Transverse colon (tissue), 4 donors: ENCODE data around the gene KLHDC4. TPM values are rescaled to one million over a fixed set of nuclear protein-coding genes. Genes with fewer than 3 reads are reported as not detected.
A peak's percentile ranks its signal among the peaks of the same experiment; 100 is the strongest.
"Not testable (repeated sequence)": the region's sequence is repeated elsewhere in the genome, so short reads cannot be mapped to it uniquely, and the experiment has no call there.

ENCODE experiments used
- DNase-seq: peaks from one replicate; pipeline ENCODE4 v3.0.0-alpha.2; 2019
- H3K27ac ChIP-seq, 4 donors: fragments of 200-600 bp; sonication (generic); 2 replicates each; pipeline ENCODE4 v1.5.1; 2016 to 2018; ENCODE audit warnings: inconsistent platforms in 4 of 4
- H3K27me3 ChIP-seq: fragments of 200-600 bp; sonication (generic); 2 replicates; pipeline ENCODE4 v1.5.1; 2017; ENCODE audit warnings: inconsistent platforms
- H3K36me3 ChIP-seq, 4 donors: fragments of 200-600 bp; sonication (generic); 2 replicates each; pipeline ENCODE4 v1.5.1; 2017 to 2019; ENCODE audit warnings: inconsistent platforms in 4 of 4
- H3K4me1 ChIP-seq, 4 donors: fragments of 200-600 bp; sonication (generic); 2 replicates each; pipeline ENCODE4 v1.5.1; 2017 to 2020; ENCODE audit warnings: inconsistent platforms in 4 of 4
- H3K4me3 ChIP-seq, 4 donors: fragments of 200-600 bp; sonication (generic); 1 replicate in 1 of 4; 2 replicates in 3 of 4; pipeline versions ENCODE4 v1.5.1 to v1.6.1; 2017 to 2019; ENCODE audit warnings: inconsistent platforms in 4 of 4
- H3K9me3 ChIP-seq, 2 donors: fragments of 200-600 bp; sonication (generic); 2 replicates each; pipeline ENCODE4 v1.5.1; 2017 to 2019; ENCODE audit warnings: inconsistent platforms in 2 of 2
- EP300 ChIP-seq: sonication (generic); formaldehyde crosslinking; IDR thresholded peaks from one replicate; pipeline ENCODE4 v1.6.1; 2017; ENCODE audit warnings: antibody characterized with exemption, low read depth
- POLR2A ChIP-seq: fragments of 450-650 bp; IDR thresholded peaks from one replicate; pipeline ENCODE4 v1.6.1; 2016; ENCODE audit warnings: antibody characterized with exemption, mild to moderate bottlenecking, moderate library complexity
- POLR2AphosphoS5 ChIP-seq, 3 donors: sonication (generic); formaldehyde crosslinking; IDR thresholded peaks; one replicate each; pipeline ENCODE4 v1.6.1; 2016; ENCODE audit warnings: antibody characterized with exemption in 3 of 3
- WGBS, 2 donors: methylation state at CpG; one replicate each; pipeline ENCODE4 v1.1.5; 2018; ENCODE audit warnings: low coverage in 1 of 2; 5-methylcytosine and 5-hydroxymethylcytosine counted together
- in situ Hi-C, 4 donors: fragments of 200-750 bp; cut with MboI; loops; one replicate each; pipeline versions ENCODE4 v1.15.0 to v1.15.1; 2017; ENCODE audit warnings: low sequenced_read_pairs in 3 of 4, low pct_ligation_motif_present in 1 of 4, low pct_unique_long_range_greater_than_20kb in 1 of 4
- intact Hi-C: fragments of 100-400 bp; cut with DNase I; formaldehyde crosslinking; loops from one replicate; pipeline ENCODE4 v1.15.1; 2023; ENCODE audit warnings: low total_unique reads
- total RNA-seq, 4 donors: library from RNA; depleted of rRNA; stranded (reverse); fragments of >200 nt; gene quantifications; one replicate each; pipeline ENCODE4 v1.1.0, GENCODE V29; 2016
- TF ChIP-seq, protein P1 (sequence below), 5 experiments: fragments of 200-600 bp in 3 of 5; fragments of 450-650 bp in 2 of 5; sonication (generic) in 3 of 5; IDR thresholded peaks; 1 replicate in 2 of 5; 2 replicates in 3 of 5; pipeline ENCODE4 v1.5.1; 2016 to 2017; ENCODE audit warnings: antibody characterized with exemption in 5 of 5, inconsistent platforms in 3 of 5, mild to moderate bottlenecking in 2 of 5, moderate library complexity in 1 of 5

KLHDC4 gene
- total RNA-seq, 4 donors from 2014 or later: 45.2 to 193 (median 57.4) TPM

GRCh38 chr16:87790292-87791100 lies 24.7 kb upstream of the KLHDC4 start:
- no peaks in the 10 kb centered on the region for H3K36me3 ChIP-seq
- in situ Hi-C loops: loop anchor here in 1 of 4 donors (25.0 kb wide), 1 partner anchor 122 kb away; no protein-coding TSS in a partner anchor
- H3K4me1 ChIP-seq: peaks cover 0 to 3% (median 0%) of the 10 kb centered on the region in 4 donors
- H3K27ac ChIP-seq: peak overlapping the region; percentile 50 to 60 (median 56)
- no peak overlapping the region for H3K4me3 ChIP-seq
- H3K9me3 ChIP-seq: no peaks in the 10 kb centered on the region
- 79 to 85% methylated on average over 11 to 17 of the region's 17 CpGs for WGBS, 2 donors
- TF ChIP-seq POLR2A: no peak
- TF ChIP-seq EP300: peak; percentile 11
- TF ChIP-seq, protein P1, sequence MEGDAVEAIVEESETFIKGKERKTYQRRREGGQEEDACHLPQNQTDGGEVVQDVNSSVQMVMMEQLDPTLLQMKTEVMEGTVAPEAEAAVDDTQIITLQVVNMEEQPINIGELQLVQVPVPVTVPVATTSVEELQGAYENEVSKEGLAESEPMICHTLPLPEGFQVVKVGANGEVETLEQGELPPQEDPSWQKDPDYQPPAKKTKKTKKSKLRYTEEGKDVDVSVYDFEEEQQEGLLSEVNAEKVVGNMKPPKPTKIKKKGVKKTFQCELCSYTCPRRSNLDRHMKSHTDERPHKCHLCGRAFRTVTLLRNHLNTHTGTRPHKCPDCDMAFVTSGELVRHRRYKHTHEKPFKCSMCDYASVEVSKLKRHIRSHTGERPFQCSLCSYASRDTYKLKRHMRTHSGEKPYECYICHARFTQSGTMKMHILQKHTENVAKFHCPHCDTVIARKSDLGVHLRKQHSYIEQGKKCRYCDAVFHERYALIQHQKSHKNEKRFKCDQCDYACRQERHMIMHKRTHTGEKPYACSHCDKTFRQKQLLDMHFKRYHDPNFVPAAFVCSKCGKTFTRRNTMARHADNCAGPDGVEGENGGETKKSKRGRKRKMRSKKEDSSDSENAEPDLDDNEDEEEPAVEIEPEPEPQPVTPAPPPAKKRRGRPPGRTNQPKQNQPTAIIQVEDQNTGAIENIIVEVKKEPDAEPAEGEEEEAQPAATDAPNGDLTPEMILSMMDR (IDR thresholded peaks at IDR 0.05): no peak
- TF ChIP-seq POLR2AphosphoS5 (IDR thresholded peaks at IDR 0.05): peak; percentile 23 to 52 (median 34)
- intact Hi-C loops: no loop called here
- no peaks in the 10 kb centered on the region for H3K27me3 ChIP-seq
- DNase-seq: peak; percentile 23

- WGBS, 2 donors: 78% methylated on average over 20 of the region's 20 CpGs; no CpG with 5 or more reads in 1 of the 2 donors
- Histone ChIP-seq H3K36me3 (no peaks in the 10 kb centered on the region), H3K9me3 (no peaks in the 10 kb centered on the region), H3K4me3 (no peak overlapping the region), H3K4me1 (peaks cover 0 to 3% (median 0%) of the 10 kb centered on the region in 4 donors), H3K27ac (peak overlapping the region; percentile 50 to 60 (median 56)), H3K27me3 (no peaks in the 10 kb centered on the region)
- no peak for DNase-seq
- TF ChIP-seq POLR2AphosphoS5 (IDR thresholded peaks at IDR 0.05) (peak; percentile 9 to 40 (median 19)), EP300 (peak; percentile 64), POLR2A (no peak)
- TF ChIP-seq, protein P1 (IDR thresholded peaks at IDR 0.05): no peak
- in situ Hi-C loops (loop anchor here in 3 of 4 donors (10.0 to 25.0 kb wide), 3 partner anchors 85 to 123 kb away; no protein-coding TSS in a partner anchor), intact Hi-C loops (no loop called here)
Measured at GRCh38 chr16:87789437-87790291, 23.9 kb upstream of the KLHDC4 start.

DNA sequence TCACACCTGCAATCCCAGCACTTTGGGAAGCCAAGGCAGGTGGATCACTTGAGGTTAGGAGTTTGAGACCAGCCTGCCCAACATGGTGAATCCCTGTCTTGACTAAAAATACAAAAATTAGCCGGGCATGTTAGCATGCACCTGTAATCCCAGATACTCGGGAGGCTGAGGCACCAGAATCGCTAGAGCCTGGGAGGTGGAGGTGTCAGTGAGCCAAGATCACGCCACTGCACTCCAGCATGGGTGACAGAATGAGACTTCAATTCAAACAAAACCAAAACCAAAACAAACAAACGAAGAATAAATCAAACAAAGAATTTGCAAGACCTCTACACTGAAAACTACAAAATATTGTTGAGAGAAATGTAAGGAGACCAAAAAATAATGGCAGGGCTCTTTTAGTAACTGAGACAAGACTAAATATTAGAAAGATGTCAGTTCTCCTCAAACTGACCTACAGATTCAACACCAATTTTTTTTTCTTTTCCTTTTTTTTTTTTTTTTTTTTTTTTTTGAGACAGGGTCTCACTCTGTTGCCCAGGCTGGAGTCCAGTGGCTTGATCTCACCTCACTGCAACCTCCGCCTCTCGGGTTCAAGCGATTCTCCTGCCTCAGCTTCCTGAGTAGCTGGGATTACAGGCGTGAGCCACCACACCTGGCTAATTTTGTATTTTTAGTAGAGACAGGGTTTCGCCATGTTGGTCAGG lies 23.1 kb upstream of the KLHDC4 start:
- H3K4me3 ChIP-seq, H3K36me3 ChIP-seq, H3K9me3 ChIP-seq, H3K4me1 ChIP-seq, H3K27me3 ChIP-seq, intact Hi-C loops, DNase-seq: not testable (repeated sequence)
- in situ Hi-C loops: loop anchor here in 3 of 4 donors (10.0 to 25.0 kb wide), 3 partner anchors 86 to 123 kb away; no protein-coding TSS in a partner anchor
- H3K27ac ChIP-seq: peak overlapping the region; percentile 50 to 60 (median 56)
- WGBS, 2 donors: 78 to 82% methylated on average over 6 to 10 of the region's 10 CpGs

- H3K27ac ChIP-seq, H3K27me3 ChIP-seq, H3K4me3 ChIP-seq, H3K4me1 ChIP-seq, intact Hi-C loops, H3K36me3 ChIP-seq, DNase-seq, H3K9me3 ChIP-seq: not testable (repeated sequence)
- TF ChIP-seq POLR2AphosphoS5 (IDR thresholded peaks at IDR 0.05): peak in 1 of 3 donors; percentile 30
- in situ Hi-C loops: loop anchor here in 3 of 4 donors (10.0 to 25.0 kb wide), 3 partner anchors 87 to 125 kb away; no protein-coding TSS in a partner anchor
- WGBS, 2 donors: 100% methylated on average over 2 of the region's 2 CpGs; no CpG with 5 or more reads in 1 of the 2 donors
Measured at GRCh38 chr16:87787451-87788091, 21.8 kb upstream of the KLHDC4 start.
